ENCODE data around the gene PIEZO2.

GRCh38 chr18:10965119-10965518 lies 184.2 kb downstream of the PIEZO2 start:
- no peak for TF ChIP-seq CTCF (IDR thresholded peaks at IDR 0.05)
- no peak for TF ChIP-seq EP300 (IDR thresholded peaks at IDR 0.05)
- no peak for TF ChIP-seq POLR2A (IDR thresholded peaks at IDR 0.05)

Data from gastroesophageal sphincter (tissue), 3 donors.